OCI-LY7 (cell line): ENCODE data around the gene TMEM164. TPM values are rescaled to one million over a fixed set of nuclear protein-coding genes. Genes with fewer than 3 reads are reported as not detected.

Source experiments
- BruUV-seq: library from RNA; stranded (reverse); fragments of 400-500 nt; replicated peaks from 2 replicates; lab custom pipeline; 2021; lab: Mats Ljungman, UMichigan
- CTCF ChIA-PET: fragments of 300-600 bp; sonication (Branson Sonifier 250); formaldehyde crosslinking; loops from one replicate; lab custom pipeline; 2022; ENCODE audit warnings: antibody characterized with exemption; ENCODE audit not compliant: unreplicated experiment; lab: Charles Lee
- POLR2A ChIA-PET: fragments of 300-600 bp; sonication (Branson Sonifier 250); formaldehyde crosslinking; loops from one replicate; lab custom pipeline; 2022; ENCODE audit warnings: antibody characterized with exemption; lab: Charles Lee
- DNase-seq: peaks from one replicate; pipeline ENCODE4 v3.0.0-alpha.2; 2015; ENCODE audit warnings: low spot score
- H2AFZ ChIP-seq: fragments of 200-600 bp; sonication (generic), shearing (Covaris generic); 2 replicates; pipeline ENCODE4 v1.6.1; 2014; ENCODE audit warnings: mild to moderate bottlenecking, antibody characterized with exemption, low read length, moderate library complexity
- H3K27ac ChIP-seq: fragments of 200-600 bp; sonication (generic); 2 replicates; pipeline ENCODE4 v1.5.1; 2014; ENCODE audit warnings: mixed run types, low read depth, mild to moderate bottlenecking, moderate library complexity, low read length, inconsistent platforms; ENCODE audit not compliant: poor library complexity, severe bottlenecking
- H3K36me3 ChIP-seq: fragments of 200-600 bp; sonication (generic); 2 replicates; pipeline ENCODE4 v1.6.1; 2014; ENCODE audit warnings: mild to moderate bottlenecking, antibody characterized with exemption, low read length, moderate library complexity, mixed read lengths; ENCODE audit not compliant: insufficient read depth
- H3K4me1 ChIP-seq: fragments of 200-600 bp; sonication (generic); 2 replicates; pipeline ENCODE4 v1.5.1; 2014; ENCODE audit warnings: mild to moderate bottlenecking, low read length; ENCODE audit not compliant: insufficient read depth, poor library complexity, severe bottlenecking
- H3K4me2 ChIP-seq: fragments of 200-600 bp; sonication (generic); 2 replicates; pipeline ENCODE4 v1.6.1; 2014; ENCODE audit warnings: mild to moderate bottlenecking, low read length
- H3K4me3 ChIP-seq: fragments of 200-600 bp; sonication (generic); 2 replicates; pipeline ENCODE4 v1.5.1; 2014; ENCODE audit warnings: mild to moderate bottlenecking, low read depth, low read length; ENCODE audit not compliant: poor library complexity, severe bottlenecking
- H3K79me2 ChIP-seq: fragments of 200-600 bp; sonication (generic); 2 replicates; pipeline ENCODE4 v1.6.1; 2016; ENCODE audit warnings: low read depth, mild to moderate bottlenecking, low read length, moderate library complexity, mixed read lengths; ENCODE audit not compliant: insufficient read depth
- H3K9me2 ChIP-seq: fragments of 200-600 bp; sonication (generic); 2 replicates; pipeline ENCODE4 v1.6.1; 2016; ENCODE audit warnings: mild to moderate bottlenecking, low read length, mixed read lengths; ENCODE audit not compliant: insufficient read depth
- H3K9me3 ChIP-seq: fragments of 200-600 bp; sonication (generic); 2 replicates; pipeline ENCODE4 v1.6.1; 2014; ENCODE audit warnings: mild to moderate bottlenecking, mixed run types, low read length, mixed read lengths
- H4K20me1 ChIP-seq: fragments of 200-600 bp; sonication (generic); 2 replicates; pipeline ENCODE4 v1.6.1; 2014; ENCODE audit warnings: mild to moderate bottlenecking, antibody characterized with exemption, low read length, moderate library complexity, mixed read lengths; ENCODE audit not compliant: insufficient read depth
- CTCF ChIP-seq: fragments of 200-600 bp; sonication (generic); conservative IDR thresholded peaks from 2 replicates; pipeline ENCODE4 v1.5.1; 2014; ENCODE audit warnings: mild to moderate bottlenecking, antibody characterized with exemption, low read length, moderate library complexity, mixed read lengths
- EZH2phosphoT487 ChIP-seq: fragments of 200-600 bp; sonication (generic); IDR thresholded peaks from 2 replicates; pipeline ENCODE4 v1.6.1; 2018; ENCODE audit warnings: low read depth, borderline replicate concordance, mild to moderate bottlenecking, mixed run types, antibody characterized with exemption, low read length, moderate library complexity, mixed read lengths
- intact Hi-C: fragments of 100-400 bp; cut with micrococcal nuclease; formaldehyde crosslinking; loops from one replicate; pipeline ENCODE4 v1.10.0; 2022; ENCODE audit not compliant: unreplicated experiment
- total RNA-seq, 2 experiments: library from RNA; depleted of rRNA in 1 of 2; stranded (reverse); fragments of >200 nt in 1 of 2; shearing (Covaris generic) in 1 of 2; gene quantifications; 2 replicates each; pipeline ENCODE4 v1.2.3, GENCODE V29; 2014 to 2022

Gene TMEM164
- total RNA-seq, 2 experiments from 2014 or later = 7.2 to 11.1 TPM

DNA sequence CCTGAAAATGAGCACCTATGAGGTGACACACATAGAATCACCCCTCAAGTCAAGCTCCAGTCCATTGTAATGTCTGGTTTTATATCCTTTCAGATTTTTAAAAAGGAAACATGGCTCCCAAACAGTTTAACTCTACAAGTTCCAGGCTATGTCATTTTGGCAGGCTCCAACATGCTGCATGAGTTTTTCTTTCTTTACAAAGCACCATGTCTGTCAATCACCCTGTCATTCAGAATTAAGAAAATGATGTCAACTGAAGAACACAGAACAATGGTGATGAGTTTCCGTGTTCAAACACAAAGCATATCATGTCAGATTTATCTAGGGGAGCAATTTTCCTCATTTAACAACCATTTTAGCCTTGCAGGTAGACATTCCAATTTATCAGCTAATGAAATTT, 208.4 kb downstream of the TMEM164 start:
- ChIA-PET POLR2A (interaction anchor here (0.6 to 1.3 kb wide), 3 partner anchors 10 to 516 kb away, joined by 3 to 6 read pairs (median 4); no protein-coding TSS in a partner anchor), CTCF (no interaction called here)
- Histone ChIP-seq H3K9me3 (no peaks in the 10 kb centered on the region), H4K20me1 (no peaks in the 10 kb centered on the region), H3K4me1 (no peaks in the 10 kb centered on the region), H2AFZ (no peak overlapping the region), H3K4me2 (no peak overlapping the region), H3K36me3 (no peaks in the 10 kb centered on the region), H3K9me2 (no peaks in the 10 kb centered on the region), H3K4me3 (no peak overlapping the region), H3K27ac (no peak overlapping the region), H3K79me2 (no peaks in the 10 kb centered on the region)
- no peak for DNase-seq
- TF ChIP-seq CTCF (no peak), EZH2phosphoT487 (no peak)
- intact Hi-C loops = no loop called here
- no TSS peak for BruUV-seq

GRCh38 chrX:110212299-110212698, 209.4 kb downstream of the TMEM164 start:
- Histone ChIP-seq H3K9me2 (no peaks in the 10 kb centered on the region), H3K4me3 (no peak overlapping the region), H4K20me1 (no peaks in the 10 kb centered on the region), H2AFZ (no peak overlapping the region), H3K27ac (no peak overlapping the region), H3K9me3 (no peaks in the 10 kb centered on the region), H3K36me3 (no peaks in the 10 kb centered on the region), H3K4me1 (no peaks in the 10 kb centered on the region), H3K4me2 (no peak overlapping the region), H3K79me2 (no peaks in the 10 kb centered on the region)
- ChIA-PET CTCF (no interaction called here), POLR2A (no interaction called here)
- no peak for DNase-seq
- no TSS peak for BruUV-seq
- TF ChIP-seq EZH2phosphoT487 (no peak), CTCF (peak; percentile 38; the same call in 1 of the 2 replicates)
- intact Hi-C loops = no loop called here

GRCh38 chrX:110213183-110213582, 210.3 kb downstream of the TMEM164 start:
- no peak overlapping the region for H3K4me3 ChIP-seq
- H3K79me2 ChIP-seq = no peaks in the 10 kb centered on the region
- no peak overlapping the region for H2AFZ ChIP-seq
- no peak overlapping the region for H3K4me2 ChIP-seq
- H3K9me2 ChIP-seq = no peaks in the 10 kb centered on the region
- H3K27ac ChIP-seq = no peak overlapping the region
- no peaks in the 10 kb centered on the region for H4K20me1 ChIP-seq
- H3K36me3 ChIP-seq = no peaks in the 10 kb centered on the region
- no peaks in the 10 kb centered on the region for H3K4me1 ChIP-seq
- intact Hi-C loops = no loop called here
- POLR2A ChIA-PET = no interaction called here
- no peak for DNase-seq
- CTCF ChIA-PET = no interaction called here
- no peaks in the 10 kb centered on the region for H3K9me3 ChIP-seq
- no peak for TF ChIP-seq EZH2phosphoT487
- BruUV-seq = no TSS peak
